T-cell (primary cell): ENCODE measurements around the gene SMIM5. TPM values are rescaled to one million over a fixed set of nuclear protein-coding genes. Genes with fewer than 3 reads are reported as not detected.

Experiments used
- ATAC-seq, 4 experiments: fragments of 200-7000 bp in 3 of 4; fragments of 150-1000 bp in 1 of 4; cut with Tn5 transposase; replicated peaks in 1 of 4; 1 replicate in 3 of 4; 2 replicates in 1 of 4; pipeline ENCODE4 v1.10.0; 2021; ENCODE audit warnings: moderate library complexity in 3 of 4, mild to moderate bottlenecking in 2 of 4, moderate number of reproducible peaks in 1 of 4
- CTCF ChIA-PET, 2 donors: fragments of 300-600 bp; sonication (Branson Sonifier 250); formaldehyde crosslinking; loops; one replicate each; lab custom pipeline; 2022; ENCODE audit warnings: antibody characterized with exemption in 2 of 2; lab: Charles Lee
- POLR2A ChIA-PET, 2 donors: fragments of 300-600 bp; sonication (Branson Sonifier 250); formaldehyde crosslinking; loops; one replicate each; lab custom pipeline; 2022; ENCODE audit warnings: antibody characterized with exemption in 2 of 2; lab: Charles Lee
- DNase-seq, 35 experiments: peaks; one replicate each; pipeline versions ENCODE4 v3.0.0 to v3.0.0-alpha.2; 2013 to 2023
- H3K27ac ChIP-seq: one replicate; pipeline ENCODE4 v1.5.1; 2013; ENCODE audit warnings: low read length
- H3K27me3 ChIP-seq, 2 experiments: replicated peaks in 1 of 2; 1 replicate in 1 of 2; 2 replicates in 1 of 2; pipeline versions ENCODE4 v1.6.1 to v1.7.0; 2013; ENCODE audit warnings: low read length in 1 of 2, mixed read lengths in 1 of 2; ENCODE audit not compliant: control insufficient read depth in 2 of 2, insufficient read depth in 2 of 2; ENCODE audit errors: extremely low read depth in 1 of 2
- H3K36me3 ChIP-seq, 2 donors: 1 replicate in 1 of 2; 2 replicates in 1 of 2; pipeline versions ENCODE4 v1.6.1 to v1.7.0; 2013; ENCODE audit warnings: low read length in 1 of 2; ENCODE audit not compliant: control insufficient read depth in 2 of 2, insufficient read depth in 1 of 2; ENCODE audit errors: extremely low read depth in 1 of 2
- H3K4me1 ChIP-seq, 2 experiments: 1 replicate in 1 of 2; 2 replicates in 1 of 2; pipeline versions ENCODE4 v1.6.1 to v1.7.0; 2013; ENCODE audit warnings: low read length in 2 of 2, mixed read lengths in 1 of 2; ENCODE audit not compliant: insufficient read depth in 2 of 2, control insufficient read depth in 1 of 2; ENCODE audit errors: extremely low read depth in 1 of 2
- H3K4me3 ChIP-seq, 2 donors: 1 replicate in 1 of 2; 2 replicates in 1 of 2; pipeline versions ENCODE4 v1.5.1 to v1.7.0; 2013; ENCODE audit warnings: mild to moderate bottlenecking in 2 of 2, low read length in 1 of 2, moderate library complexity in 1 of 2; ENCODE audit not compliant: control insufficient read depth in 1 of 2; ENCODE audit errors: extremely low read depth in 1 of 2
- H3K9me3 ChIP-seq: 2 replicates; pipeline ENCODE4 v1.7.0; 2013
- H3K27ac Mint-ChIP-seq, 2 donors: one replicate each; pipeline ENCODE4 v1.8.0; 2020 to 2021; ENCODE audit warnings: mild to moderate bottlenecking in 2 of 2, mixed read lengths in 2 of 2
- H3K27me3 Mint-ChIP-seq, 2 donors: one replicate each; pipeline ENCODE4 v1.8.0; 2021 to 2022; ENCODE audit warnings: mixed read lengths in 2 of 2
- H3K36me3 Mint-ChIP-seq: one replicate; pipeline ENCODE4 v1.8.0; 2021; ENCODE audit warnings: mixed read lengths
- H3K4me1 Mint-ChIP-seq, 3 donors: one replicate each; pipeline ENCODE4 v1.8.0; 2020 to 2022; ENCODE audit warnings: mixed read lengths in 3 of 3, mild to moderate bottlenecking in 1 of 3
- H3K4me3 Mint-ChIP-seq, 3 donors: one replicate each; pipeline ENCODE4 v1.8.0; 2020 to 2022; ENCODE audit warnings: mild to moderate bottlenecking in 3 of 3, mixed read lengths in 3 of 3, moderate library complexity in 3 of 3
- H3K9me3 Mint-ChIP-seq, 3 donors: one replicate each; pipeline ENCODE4 v1.8.0; 2020 to 2022; ENCODE audit warnings: mixed read lengths in 3 of 3
- WGBS: methylation state at CpG from one replicate; pipeline ENCODE4 v1.1.5; 2013; ENCODE audit warnings: missing lambda C conversion rate; ENCODE audit not compliant: insufficient coverage; 5-methylcytosine and 5-hydroxymethylcytosine counted together
- total RNA-seq, 35 experiments: library from RNA in 6 of 35; stranded (reverse) in 6 of 35; fragments of 120-200 nt in 1 of 35; gene quantifications; one replicate each; pipeline versions ENCODE4 v1.2.1 to v1.2.4 and lab custom pipeline; 2013 to 2026

SMIM5 gene
- total RNA-seq, 5 donors from 2014 or later (not counting 1 experiment from before 2014, with no cell fraction given): 0.35 to 2.2 (median 0.82) TPM

GRCh38 chr17:75640556-75641119 is 7.4 kb downstream of the SMIM5 start:
- Mint-ChIP-seq H3K27ac (no peak overlapping the region), H3K27me3 (no peaks in the 10 kb centered on the region), H3K36me3 (peaks cover 7% of the 10 kb centered on the region), H3K4me1 (peaks cover 0 to 1% (median 0%) of the 10 kb centered on the region in 3 donors), H3K4me3 (no peak overlapping the region), H3K9me3 (no peaks in the 10 kb centered on the region)
- H3K4me3 ChIP-seq: no peak overlapping the region
- WGBS: 100% methylated on average over 5 of the region's 13 CpGs
- H3K9me3 ChIP-seq: no peaks in the 10 kb centered on the region
- no peak for ATAC-seq
- no peaks in the 10 kb centered on the region for H3K4me1 ChIP-seq
- H3K27me3 ChIP-seq: no peaks in the 10 kb centered on the region
- no peak overlapping the region for H3K27ac ChIP-seq
- ChIA-PET POLR2A (interaction anchor here in 1 of 2 donors (0.6 kb wide), 1 partner anchor 11 kb away, joined by 3 read pairs; no protein-coding TSS in a partner anchor), CTCF (no interaction called here)
- no peak for DNase-seq
- peaks cover 2 to 3% of the 10 kb centered on the region in 2 donors for H3K36me3 ChIP-seq

GRCh38 chr17:75641343-75641742 is 8.1 kb downstream of the SMIM5 start:
- DNase-seq (no peak), ATAC-seq (no peak)
- no peak overlapping the region for H3K27ac ChIP-seq
- Mint-ChIP-seq H3K27ac (no peak overlapping the region), H3K9me3 (no peaks in the 10 kb centered on the region), H3K4me1 (peaks cover 2 to 8% (median 6%) of the 10 kb centered on the region in 3 donors), H3K4me3 (no peak overlapping the region), H3K36me3 (peaks cover 7% of the 10 kb centered on the region), H3K27me3 (no peaks in the 10 kb centered on the region)
- H3K4me1 ChIP-seq: peaks cover 0 to 6% of the 10 kb centered on the region in 2 experiments
- H3K36me3 ChIP-seq: peaks cover 2 to 4% of the 10 kb centered on the region in 2 donors
- no peaks in the 10 kb centered on the region for H3K27me3 ChIP-seq
- WGBS: 89% methylated on average over 6 of the region's 9 CpGs
- POLR2A ChIA-PET: no interaction called here
- no peak overlapping the region for H3K4me3 ChIP-seq
- CTCF ChIA-PET: interaction anchor here in 1 of 2 donors (0.6 to 0.7 kb wide), 2 partner anchors 81 to 1177 kb away, joined by 3 to 4 read pairs; no protein-coding TSS in a partner anchor
- no peaks in the 10 kb centered on the region for H3K9me3 ChIP-seq

- CTCF ChIA-PET: no interaction called here
- WGBS: 95% methylated on average over 4 of the region's 7 CpGs
- Histone ChIP-seq H3K9me3 (no peaks in the 10 kb centered on the region), H3K27ac (no peak overlapping the region), H3K36me3 (peaks cover 2 to 7% of the 10 kb centered on the region in 2 donors), H3K4me3 (no peak overlapping the region), H3K4me1 (peaks cover 0 to 10% of the 10 kb centered on the region in 2 experiments), H3K27me3 (no peaks in the 10 kb centered on the region)
- peaks cover 2 to 13% (median 9%) of the 10 kb centered on the region in 3 donors for H3K4me1 Mint-ChIP-seq
- DNase-seq (no peak), ATAC-seq (no peak)
- peaks cover 7% of the 10 kb centered on the region for H3K36me3 Mint-ChIP-seq
- no peaks in the 10 kb centered on the region for H3K27me3 Mint-ChIP-seq
- POLR2A ChIA-PET: no interaction called here
- no peak overlapping the region for H3K27ac Mint-ChIP-seq
- no peaks in the 10 kb centered on the region for H3K9me3 Mint-ChIP-seq
- H3K4me3 Mint-ChIP-seq: no peak overlapping the region
Observed at GRCh38 chr17:75642182-75642783, 9.0 kb downstream of the SMIM5 start.

- no peak overlapping the region for H3K27ac ChIP-seq
Observed at GRCh38 chr17:75642784-75643642, 9.8 kb downstream of the SMIM5 start.

GRCh38 chr17:75643643-75644017 is 10.4 kb downstream of the SMIM5 start:
- ATAC-seq (no peak), DNase-seq (no peak)
- Histone ChIP-seq H3K27me3 (no peaks in the 10 kb centered on the region), H3K4me1 (peaks cover 0 to 10% of the 10 kb centered on the region in 2 experiments), H3K27ac (no peak overlapping the region), H3K4me3 (no peak overlapping the region), H3K36me3 (peaks cover 2 to 7% of the 10 kb centered on the region in 2 donors), H3K9me3 (no peaks in the 10 kb centered on the region)
- H3K27me3 Mint-ChIP-seq: no peaks in the 10 kb centered on the region
- ChIA-PET POLR2A (no interaction called here), CTCF (no interaction called here)
- H3K9me3 Mint-ChIP-seq: no peaks in the 10 kb centered on the region
- no peak overlapping the region for H3K27ac Mint-ChIP-seq
- H3K36me3 Mint-ChIP-seq: peaks cover 13% of the 10 kb centered on the region
- no peak overlapping the region for H3K4me3 Mint-ChIP-seq
- WGBS: 86% methylated on average over 7 of the region's 7 CpGs
- H3K4me1 Mint-ChIP-seq: peaks cover 2 to 13% (median 9%) of the 10 kb centered on the region in 3 donors

More at GRCh38 chr17:75642784-75643642, 9.8 kb downstream of the SMIM5 start:
- POLR2A ChIA-PET: no interaction called here
- H3K27ac Mint-ChIP-seq: no peak overlapping the region
- no peak for DNase-seq
- CTCF ChIA-PET: no interaction called here
- H3K4me3 Mint-ChIP-seq: no peak overlapping the region
- no peaks in the 10 kb centered on the region for H3K27me3 ChIP-seq
- no peak for ATAC-seq
- H3K4me3 ChIP-seq: no peak overlapping the region
- H3K27me3 Mint-ChIP-seq: no peaks in the 10 kb centered on the region
- H3K4me1 Mint-ChIP-seq: peaks cover 2 to 13% (median 9%) of the 10 kb centered on the region in 3 donors
- peaks cover 14% of the 10 kb centered on the region for H3K36me3 Mint-ChIP-seq
- H3K9me3 Mint-ChIP-seq: no peaks in the 10 kb centered on the region
- H3K36me3 ChIP-seq: peaks cover 2 to 7% of the 10 kb centered on the region in 2 donors
- WGBS: 99% methylated on average over 14 of the region's 17 CpGs
- H3K9me3 ChIP-seq: no peaks in the 10 kb centered on the region
- peaks cover 0 to 10% of the 10 kb centered on the region in 2 experiments for H3K4me1 ChIP-seq

GRCh38 chr17:75645501-75645888 is 12.3 kb downstream of the SMIM5 start:
- Histone ChIP-seq H3K27ac (no peak overlapping the region), H3K4me3 (no peak overlapping the region), H3K36me3 (peaks cover 7 to 15% of the 10 kb centered on the region in 2 donors), H3K4me1 (peaks cover 0 to 10% of the 10 kb centered on the region in 2 experiments), H3K9me3 (no peaks in the 10 kb centered on the region), H3K27me3 (no peaks in the 10 kb centered on the region)
- Mint-ChIP-seq H3K27me3 (no peaks in the 10 kb centered on the region), H3K27ac (no peak overlapping the region), H3K4me3 (no peak overlapping the region), H3K4me1 (peaks cover 2 to 13% (median 9%) of the 10 kb centered on the region in 3 donors), H3K36me3 (peaks cover 22% of the 10 kb centered on the region), H3K9me3 (no peaks in the 10 kb centered on the region)
- 79% methylated on average over 6 of the region's 7 CpGs for WGBS
- DNase-seq: no peak
- ChIA-PET CTCF (interaction anchor here in 1 of 2 donors (0.6 to 1.1 kb wide), 3 partner anchors 8 to 979 kb away, joined by 3 read pairs; partner anchors contain the start of gene SMIM5), POLR2A (interaction anchor here in 1 of 2 donors (0.6 kb wide), 1 partner anchor 137 kb away, joined by 3 read pairs; no protein-coding TSS in a partner anchor)
- no peak for ATAC-seq
